HepG2 (cell line): ENCODE measurements around the gene PLXNB2. TPM values are rescaled to one million over a fixed set of nuclear protein-coding genes. Genes with fewer than 3 reads are reported as not detected.

ENCODE experiments used
- ARNTL ChIP-seq: sonication (generic); formaldehyde crosslinking; IDR thresholded peaks from 2 replicates; pipeline ENCODE4 v1.4.0; 2020; ENCODE audit warnings: mild to moderate bottlenecking, missing genetic modification reagents
- EHMT2 ChIP-seq: fragments of 200-600 bp; sonication (generic); IDR thresholded peaks from 2 replicates; pipeline ENCODE4 v1.7.0; 2017; ENCODE audit warnings: antibody characterized with exemption, low read depth, low read length, borderline replicate concordance
- ETV6 ChIP-seq: sonication (generic); formaldehyde crosslinking; conservative IDR thresholded peaks from 2 replicates; pipeline ENCODE4 v1.4.0; 2020; ENCODE audit warnings: missing genetic modification reagents
- HES4 ChIP-seq: sonication (generic); formaldehyde crosslinking; IDR thresholded peaks from 2 replicates; pipeline ENCODE4 v1.9.0; 2021; ENCODE audit warnings: mild to moderate bottlenecking, missing genetic modification reagents, borderline replicate concordance
- HHEX ChIP-seq: IDR thresholded peaks from 2 replicates; pipeline ENCODE4 v1.6.1; 2016; ENCODE audit warnings: control low read depth
- ISX ChIP-seq: sonication (generic); formaldehyde crosslinking; conservative IDR thresholded peaks from 2 replicates; pipeline ENCODE4 v1.5.0; 2020; ENCODE audit warnings: missing genetic modification reagents
- KDM6A ChIP-seq: IDR thresholded peaks from 2 replicates; pipeline ENCODE4 v1.6.1; 2016; ENCODE audit warnings: low read depth
- KLF9 ChIP-seq: IDR thresholded peaks from 2 replicates; pipeline ENCODE4 v1.6.1; 2016; ENCODE audit warnings: low read depth
- MAF1 ChIP-seq: sonication (generic); formaldehyde crosslinking; IDR thresholded peaks from 2 replicates; pipeline ENCODE4 v1.5.0; 2020; ENCODE audit warnings: missing genetic modification reagents, borderline replicate concordance
- MAFG ChIP-seq: sonication (generic); formaldehyde crosslinking; IDR thresholded peaks from 2 replicates; pipeline ENCODE4 v1.5.1; 2020; ENCODE audit warnings: mild to moderate bottlenecking, missing genetic modification reagents
- MED8 ChIP-seq: sonication (generic); formaldehyde crosslinking; IDR thresholded peaks from 2 replicates; pipeline ENCODE4 v1.8.1; 2023; ENCODE audit warnings: mild to moderate bottlenecking, missing genetic modification reagents; ENCODE audit not compliant: insufficient replicate concordance
- NFIC ChIP-seq: IDR thresholded peaks from 2 replicates; pipeline ENCODE4 v1.6.1; 2012; ENCODE audit warnings: mild to moderate bottlenecking, low read length, inconsistent platforms
- NFRKB ChIP-seq: fragments of 450-650 bp; IDR thresholded peaks from 2 replicates; pipeline ENCODE4 v1.6.1; 2017
- NR3C1 ChIP-seq: sonication (generic); formaldehyde crosslinking; IDR thresholded peaks from 2 replicates; pipeline ENCODE4 v1.4.0; 2020; ENCODE audit warnings: missing genetic modification reagents
- RBM22 ChIP-seq: fragments of 200-400 bp; formaldehyde crosslinking; optimal IDR thresholded peaks from 2 replicates; pipeline ENCODE3; 2017; ENCODE audit warnings: mild to moderate bottlenecking, low read length, moderate library complexity
- RFX1 ChIP-seq: fragments of 450-650 bp; IDR thresholded peaks from 2 replicates; pipeline ENCODE4 v1.6.1; 2017
- RFX3 ChIP-seq: IDR thresholded peaks from 2 replicates; pipeline ENCODE4 v1.6.1; 2016; ENCODE audit warnings: missing biosample characterization, missing genetic modification reagents
- RFXANK ChIP-seq: IDR thresholded peaks from 2 replicates; pipeline ENCODE4 v1.6.1; 2016
- SMAD9 ChIP-seq: sonication (generic); formaldehyde crosslinking; IDR thresholded peaks from 2 replicates; pipeline ENCODE4 v1.5.1; 2020; ENCODE audit warnings: mild to moderate bottlenecking, missing genetic modification reagents
- SPEN ChIP-seq: sonication (generic); formaldehyde crosslinking; IDR thresholded peaks from 2 replicates; pipeline ENCODE4 v1.5.1; 2020; ENCODE audit warnings: low read depth, mild to moderate bottlenecking, missing genetic modification reagents
- TFE3 ChIP-seq: IDR thresholded peaks from 2 replicates; pipeline ENCODE4 v1.6.1; 2016
- ZBTB14 ChIP-seq: sonication (generic); formaldehyde crosslinking; IDR thresholded peaks from 2 replicates; pipeline ENCODE4 v1.4.0; 2020; ENCODE audit warnings: missing genetic modification reagents
- ZFP82 ChIP-seq: sonication (generic); formaldehyde crosslinking; IDR thresholded peaks from 2 replicates; pipeline ENCODE4 v1.5.1; 2020; ENCODE audit warnings: mild to moderate bottlenecking, missing genetic modification reagents, borderline replicate concordance
- ZGPAT ChIP-seq: IDR thresholded peaks from 2 replicates; pipeline ENCODE4 v1.6.1; 2016; ENCODE audit warnings: mild to moderate bottlenecking
- ZKSCAN8 ChIP-seq: IDR thresholded peaks from 2 replicates; pipeline ENCODE4 v1.6.1; 2016; ENCODE audit warnings: borderline replicate concordance, missing genetic modification reagents, missing compliant biosample characterization
- ZNF12 ChIP-seq: sonication (generic); formaldehyde crosslinking; IDR thresholded peaks from 2 replicates; pipeline ENCODE4 v1.5.0; 2020; ENCODE audit warnings: missing genetic modification reagents
- ZNF33A ChIP-seq: sonication (generic); formaldehyde crosslinking; IDR thresholded peaks from 2 replicates; pipeline ENCODE4 v1.5.1; 2020; ENCODE audit warnings: missing genetic modification reagents, mild to moderate bottlenecking, moderate library complexity, borderline replicate concordance
- ZNF510 ChIP-seq: sonication (generic); formaldehyde crosslinking; IDR thresholded peaks from 2 replicates; pipeline ENCODE4 v1.4.0; 2020; ENCODE audit warnings: low read depth, mild to moderate bottlenecking, missing genetic modification reagents
- ZNF577 ChIP-seq: sonication (generic); formaldehyde crosslinking; IDR thresholded peaks from 2 replicates; pipeline ENCODE4 v1.4.0; 2020; ENCODE audit warnings: mild to moderate bottlenecking, low read depth, missing genetic modification reagents, borderline replicate concordance
- ZNF788 ChIP-seq: sonication (generic); formaldehyde crosslinking; IDR thresholded peaks from 2 replicates; pipeline ENCODE4 v1.5.0; 2020; ENCODE audit warnings: mild to moderate bottlenecking, missing genetic modification reagents, borderline replicate concordance
- polyA plus RNA-seq, 8 experiments: library from polyadenylated mRNA; depleted of rRNA in 3 of 8; stranded (reverse) in 7 of 8; unstranded in 1 of 8; fragments of >200 nt; fragmentation: Illumina TruSeq in 4 of 8; extraction: Trizol in 4 of 8; gene quantifications; 2 replicates each; pipeline versions ENCODE4 v1.2.1 to v1.2.3, GENCODE V29; 2011 to 2016; ENCODE audit warnings: low read depth in 4 of 8, missing spikeins in 1 of 8, mixed read lengths in 1 of 8; ENCODE audit not compliant: insufficient read depth in 1 of 8
- total RNA-seq, 5 experiments: library from RNA; depleted of rRNA; stranded (reverse); fragments of >200 nt; fragmentation: Illumina TruSeq; extraction: Trizol; gene quantifications; 2 replicates each; pipeline ENCODE4 v1.2.3, GENCODE V29; 2016; ENCODE audit warnings: low read depth in 1 of 5

The PLXNB2 gene
- total and polyA plus RNA-seq, 2 of the 13 experiments (the other 11 are each of a cell fraction or from before 2014, with no cell fraction given), result 32.6 to 68.9 TPM

- TF ChIP-seq RFX3 (CRISPR knock-in tag) (peak; percentile 61), ZNF510 (CRISPR knock-in tag) (no peak), RFXANK (CRISPR knock-in tag) (no peak), MED8 (CRISPR knock-in tag) (no peak), KLF9 (CRISPR knock-in tag) (no peak), ZGPAT (no peak), SMAD9 (CRISPR knock-in tag) (no peak), NFRKB (no peak), KDM6A (CRISPR knock-in tag) (no peak), ZFP82 (CRISPR knock-in tag) (peak; percentile 76; the same call in 1 of the 2 replicates), ZNF33A (CRISPR knock-in tag) (no peak), NR3C1 (no peak), SPEN (CRISPR knock-in tag) (0 out of 2 replicates have a peak, but pooled peaks have one; percentile 34), RBM22 (no peak), ZBTB14 (CRISPR knock-in tag) (no peak), TFE3 (CRISPR knock-in tag) (no peak), ZKSCAN8 (CRISPR knock-in tag) (no peak), NFIC (no peak), HES4 (peak; percentile 51; the same call in 1 of the 2 replicates), RFX1 (peak; percentile 62), HHEX (no peak), ETV6 (CRISPR knock-in tag) (no peak), ARNTL (CRISPR knock-in tag) (no peak), EHMT2 (no peak), ZNF577 (CRISPR knock-in tag) (no peak), ZNF12 (CRISPR knock-in tag) (no peak), MAF1 (CRISPR knock-in tag) (no peak), ISX (no peak), ZNF788 (CRISPR knock-in tag) (no peak; the same call in 1 of the 2 replicates), MAFG (no peak)
These were observed at the start of gene PLXNB2 (continued) for GRCh38 chr22:50306753-50307749.
